GM23248 (cell line): ENCODE measurements around the gene SLC13A1. TPM values are rescaled to one million over a fixed set of nuclear protein-coding genes. Genes with fewer than 3 reads are reported as not detected.
A peak's percentile ranks its signal among the peaks of the same experiment; 100 is the strongest.

Source experiments
- DNase-seq: peaks from one replicate; pipeline ENCODE4 v3.0.0-alpha.2; 2015
- H2AFZ ChIP-seq: fragments of 200-600 bp; sonication (generic); 2 replicates; pipeline ENCODE4 v1.6.1; 2016; ENCODE audit warnings: antibody characterized with exemption
- H3F3A ChIP-seq: fragments of 200-600 bp; sonication (generic); 2 replicates; pipeline ENCODE4 v1.6.1; 2016; ENCODE audit warnings: mild to moderate bottlenecking, antibody characterized with exemption, mixed run types; ENCODE audit not compliant: insufficient read depth
- H3K27ac ChIP-seq: fragments of 200-600 bp; sonication (generic); 2 replicates; pipeline ENCODE4 v1.5.1; 2016; ENCODE audit warnings: mild to moderate bottlenecking
- H3K27me3 ChIP-seq: fragments of 200-600 bp; sonication (generic); replicated peaks from 2 replicates; pipeline ENCODE4 v1.6.1; 2016; ENCODE audit warnings: mild to moderate bottlenecking; ENCODE audit not compliant: insufficient read depth
- H3K36me3 ChIP-seq: fragments of 200-600 bp; sonication (generic); 2 replicates; pipeline ENCODE4 v1.6.1; 2016; ENCODE audit warnings: low read depth, mild to moderate bottlenecking
- H3K4me1 ChIP-seq: fragments of 200-600 bp; sonication (generic); 2 replicates; pipeline ENCODE4 v1.6.1; 2016; ENCODE audit warnings: mild to moderate bottlenecking; ENCODE audit not compliant: insufficient read depth
- H3K4me2 ChIP-seq: fragments of 200-600 bp; sonication (generic); one replicate; pipeline ENCODE4 v1.6.1; 2016; ENCODE audit warnings: mild to moderate bottlenecking; ENCODE audit not compliant: unreplicated experiment
- H3K4me3 ChIP-seq: fragments of 200-600 bp; sonication (generic); 2 replicates; pipeline ENCODE4 v1.5.1; 2016; ENCODE audit warnings: mild to moderate bottlenecking
- H3K79me2 ChIP-seq: fragments of 200-600 bp; sonication (generic); 2 replicates; pipeline ENCODE4 v1.6.1; 2016; ENCODE audit warnings: mild to moderate bottlenecking; ENCODE audit not compliant: insufficient read depth
- H3K9ac ChIP-seq: fragments of 200-600 bp; sonication (generic); 2 replicates; pipeline ENCODE4 v1.6.1; 2016; ENCODE audit warnings: mild to moderate bottlenecking
- H3K9me2 ChIP-seq: fragments of 200-600 bp; sonication (generic); 2 replicates; pipeline ENCODE4 v1.6.1; 2016; ENCODE audit warnings: mixed run types, mild to moderate bottlenecking, moderate library complexity; ENCODE audit not compliant: insufficient read depth
- H3K9me3 ChIP-seq: fragments of 200-600 bp; sonication (generic); one replicate; pipeline ENCODE4 v1.6.1; 2017; ENCODE audit warnings: low read depth
- H4K20me1 ChIP-seq: fragments of 200-600 bp; sonication (generic); 2 replicates; pipeline ENCODE4 v1.6.0; 2016; ENCODE audit not compliant: insufficient read depth
- EZH2 ChIP-seq: fragments of 200-600 bp; sonication (generic); IDR thresholded peaks from 2 replicates; pipeline ENCODE4 v1.6.1; 2018; ENCODE audit warnings: antibody characterized with exemption, mild to moderate bottlenecking; ENCODE audit not compliant: insufficient read depth, poor library complexity, severe bottlenecking
- EZH2phosphoT487 ChIP-seq: fragments of 200-600 bp; sonication (generic); IDR thresholded peaks from 2 replicates; pipeline ENCODE4 v1.6.1; 2018; ENCODE audit warnings: antibody characterized with exemption, moderate library complexity, mild to moderate bottlenecking, low read depth; ENCODE audit not compliant: insufficient read depth
- WGBS, 2 experiments: methylation state at CpG; one replicate each; pipeline ENCODE4 v1.1.6; 2015 to 2017; ENCODE audit warnings: low lambda C conversion rate in 2 of 2, low coverage in 1 of 2; ENCODE audit errors: missing lambda C conversion rate in 2 of 2; 5-methylcytosine and 5-hydroxymethylcytosine counted together
- in situ Hi-C: fragments of 300-500 bp; cut with MboI; formaldehyde crosslinking; loops from 2 replicates; pipeline ENCODE4 v1.15.0; 2020
- polyA plus RNA-seq: library from polyadenylated mRNA; unstranded; fragments of >200 nt; fragmentation: Nextera tagmentation; extraction: Ambion mirVana; gene quantifications from 2 replicates; pipeline ENCODE4 v1.2.1, GENCODE V29; 2016
- total RNA-seq: library from RNA; depleted of rRNA; stranded (reverse); fragments of >200 nt; shearing (Covaris generic); gene quantifications from 2 replicates; pipeline ENCODE4 v1.2.3, GENCODE V29; 2014

Gene SLC13A1
- total and polyA plus RNA-seq, 2 experiments from 2014 or later = not detected

DNA sequence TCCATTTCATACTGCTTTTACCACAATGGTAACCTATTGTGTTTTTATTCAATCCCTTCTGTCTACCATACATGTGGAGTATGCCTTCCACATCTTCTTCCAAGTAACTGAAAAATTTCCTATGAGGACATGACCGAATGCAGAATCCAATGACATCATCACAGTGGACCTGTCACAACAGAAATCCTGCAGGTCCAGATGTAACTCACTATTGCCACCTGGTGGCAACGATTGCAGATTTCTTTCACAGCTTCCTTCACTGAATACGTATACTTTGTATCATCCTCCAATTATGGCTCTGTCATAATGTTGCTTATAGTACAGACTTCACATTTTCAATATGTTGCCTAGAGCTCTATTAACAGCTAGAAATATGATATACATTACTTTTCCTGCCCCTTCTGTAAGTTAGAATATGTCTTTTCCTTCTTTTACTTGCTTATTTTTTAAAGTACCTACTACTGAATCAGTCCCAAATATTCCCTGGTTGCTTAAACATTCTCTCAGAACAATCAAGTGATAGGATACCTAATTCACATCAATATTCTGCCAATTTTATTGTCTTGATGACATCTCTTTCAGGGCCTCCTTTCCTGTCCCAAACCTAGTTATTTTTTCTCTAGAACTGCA lies 45.4 kb downstream of the SLC13A1 start:
- H2AFZ ChIP-seq = no peak overlapping the region
- no peaks in the 10 kb centered on the region for H3K4me1 ChIP-seq
- no peaks in the 10 kb centered on the region for H4K20me1 ChIP-seq
- peak; percentile 77 for DNase-seq
- no peak overlapping the region for H3K4me2 ChIP-seq
- no peak overlapping the region for H3K27ac ChIP-seq
- H3K4me3 ChIP-seq = no peak overlapping the region
- H3K9me3 ChIP-seq = no peaks in the 10 kb centered on the region
- H3K27me3 ChIP-seq = no peaks in the 10 kb centered on the region
- H3K9me2 ChIP-seq = no peaks in the 10 kb centered on the region
- no peak for TF ChIP-seq EZH2
- in situ Hi-C loops = no loop called here
- H3K79me2 ChIP-seq = no peaks in the 10 kb centered on the region
- H3K36me3 ChIP-seq = no peaks in the 10 kb centered on the region
- 9 to 10% methylated on average over 3 of the region's 3 CpGs for WGBS, 2 experiments
- H3F3A ChIP-seq = no peaks in the 10 kb centered on the region
- H3K9ac ChIP-seq = no peak overlapping the region

DNA sequence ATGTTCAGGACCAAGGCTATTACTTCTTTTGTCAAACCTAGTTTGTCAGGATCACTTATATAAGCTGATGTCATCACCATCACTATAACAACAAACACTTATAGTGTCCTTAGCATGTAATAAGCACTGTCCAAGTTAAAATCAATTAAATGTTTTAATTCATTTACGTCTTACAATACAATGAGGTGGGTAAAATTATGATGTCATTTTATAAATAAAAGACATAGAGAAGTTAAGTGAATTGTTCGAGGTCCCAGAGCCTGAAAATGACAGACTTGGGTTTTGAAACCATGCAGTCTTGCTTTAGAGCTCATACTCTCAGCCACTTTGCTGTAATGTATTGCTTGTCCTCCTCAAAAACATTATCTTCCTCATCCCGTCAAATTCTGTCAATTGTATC lies 48.3 kb downstream of the SLC13A1 start:
- no peaks in the 10 kb centered on the region for H3F3A ChIP-seq
- no peaks in the 10 kb centered on the region for H3K9me2 ChIP-seq
- no peak for TF ChIP-seq EZH2
- no peak for TF ChIP-seq EZH2phosphoT487
- no peaks in the 10 kb centered on the region for H3K4me1 ChIP-seq
- no peak overlapping the region for H3K9ac ChIP-seq
- no peaks in the 10 kb centered on the region for H3K36me3 ChIP-seq
- no peak overlapping the region for H2AFZ ChIP-seq
- no peaks in the 10 kb centered on the region for H4K20me1 ChIP-seq
- in situ Hi-C loops = no loop called here
- H3K79me2 ChIP-seq = no peaks in the 10 kb centered on the region
- no peak overlapping the region for H3K27ac ChIP-seq
- no peak for DNase-seq
- H3K27me3 ChIP-seq = no peaks in the 10 kb centered on the region
- no peak overlapping the region for H3K4me2 ChIP-seq
- no peak overlapping the region for H3K4me3 ChIP-seq
- no peaks in the 10 kb centered on the region for H3K9me3 ChIP-seq
- WGBS, 2 experiments = 14 to 16% methylated on average over 3 of the region's 3 CpGs

DNA sequence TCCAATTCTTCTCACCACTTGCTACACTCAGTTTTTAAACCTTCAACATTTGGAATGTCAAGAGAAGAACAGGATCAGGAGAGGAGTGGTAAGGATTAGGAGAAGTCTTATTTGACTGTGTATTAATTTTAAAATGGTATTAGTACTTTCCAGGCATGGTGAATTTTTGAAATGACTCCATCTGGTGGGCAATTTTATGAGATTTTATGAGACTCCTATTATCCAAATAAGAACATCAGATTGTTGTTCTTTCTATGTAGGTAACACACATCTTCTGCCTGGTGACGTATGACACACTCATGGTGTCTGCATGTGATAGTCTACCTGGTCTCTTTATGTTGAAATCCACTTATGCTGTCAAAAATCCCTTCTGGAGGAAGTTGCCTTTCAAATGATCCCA lies 51.0 kb downstream of the SLC13A1 start:
- Histone ChIP-seq H3K9me2 (no peaks in the 10 kb centered on the region), H3K4me3 (no peak overlapping the region), H2AFZ (no peak overlapping the region), H3K4me2 (no peak overlapping the region), H4K20me1 (no peaks in the 10 kb centered on the region), H3K27me3 (no peaks in the 10 kb centered on the region), H3K79me2 (no peaks in the 10 kb centered on the region), H3K9me3 (no peaks in the 10 kb centered on the region), H3F3A (no peaks in the 10 kb centered on the region), H3K27ac (no peak overlapping the region), H3K9ac (no peak overlapping the region), H3K36me3 (no peaks in the 10 kb centered on the region), H3K4me1 (no peaks in the 10 kb centered on the region)
- TF ChIP-seq EZH2 (no peak), EZH2phosphoT487 (no peak)
- WGBS, 2 experiments = 0 to 22% methylated on average over 1 of the region's 1 CpG
- in situ Hi-C loops = no loop called here
- DNase-seq = no peak

DNA sequence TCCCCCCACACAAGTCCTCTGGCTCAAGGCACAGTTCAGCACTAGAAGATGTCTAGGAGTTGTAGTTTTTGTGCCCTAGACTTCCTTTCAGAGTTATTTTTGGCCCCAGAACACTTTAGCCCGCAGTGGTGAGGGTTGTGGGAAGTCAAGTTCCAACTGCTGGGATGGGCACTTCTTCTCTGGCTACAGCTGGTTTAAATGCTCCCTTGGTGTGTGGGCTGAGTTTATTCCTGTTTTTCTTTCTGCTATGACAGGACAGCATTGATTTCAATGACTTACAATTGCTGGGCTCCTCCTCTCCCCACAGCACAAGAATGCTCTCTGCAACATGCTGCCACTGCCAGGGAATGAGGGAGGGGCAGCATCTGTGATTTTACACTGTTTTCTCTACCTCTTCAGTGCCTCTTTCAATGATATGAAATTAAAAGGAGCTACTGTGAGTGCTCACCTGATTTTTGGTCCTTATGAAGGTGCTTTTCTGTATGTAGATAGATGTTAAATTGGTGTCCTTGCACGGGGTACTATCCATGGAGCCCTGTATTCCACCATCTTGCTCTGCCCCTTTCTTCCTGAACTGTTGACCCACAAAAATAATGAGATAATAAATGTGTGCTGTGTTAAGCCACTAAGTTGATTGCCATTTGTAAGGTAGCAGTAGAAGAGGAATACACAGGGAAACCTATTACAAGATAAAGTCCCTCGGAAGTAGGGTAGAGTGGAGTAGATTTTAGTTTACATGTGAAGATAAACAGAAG lies 56.3 kb downstream of the SLC13A1 start:
- in situ Hi-C loops = no loop called here
- H3K9me2 ChIP-seq = no peaks in the 10 kb centered on the region
- TF ChIP-seq EZH2 (no peak), EZH2phosphoT487 (no peak)
- H3K9ac ChIP-seq = no peak overlapping the region
- no peak overlapping the region for H3K4me2 ChIP-seq
- no peak overlapping the region for H3K27ac ChIP-seq
- peaks cover 2% of the 10 kb centered on the region for H3K9me3 ChIP-seq
- H3K79me2 ChIP-seq = no peaks in the 10 kb centered on the region
- H3K36me3 ChIP-seq = no peaks in the 10 kb centered on the region
- DNase-seq = no peak
- no peak overlapping the region for H3K4me3 ChIP-seq
- H3K4me1 ChIP-seq = no peaks in the 10 kb centered on the region
- no peaks in the 10 kb centered on the region for H3F3A ChIP-seq
- 11 to 15% methylated on average over 3 of the region's 3 CpGs for WGBS, 2 experiments
- H3K27me3 ChIP-seq = no peaks in the 10 kb centered on the region
- H2AFZ ChIP-seq = no peak overlapping the region
- no peaks in the 10 kb centered on the region for H4K20me1 ChIP-seq

DNA sequence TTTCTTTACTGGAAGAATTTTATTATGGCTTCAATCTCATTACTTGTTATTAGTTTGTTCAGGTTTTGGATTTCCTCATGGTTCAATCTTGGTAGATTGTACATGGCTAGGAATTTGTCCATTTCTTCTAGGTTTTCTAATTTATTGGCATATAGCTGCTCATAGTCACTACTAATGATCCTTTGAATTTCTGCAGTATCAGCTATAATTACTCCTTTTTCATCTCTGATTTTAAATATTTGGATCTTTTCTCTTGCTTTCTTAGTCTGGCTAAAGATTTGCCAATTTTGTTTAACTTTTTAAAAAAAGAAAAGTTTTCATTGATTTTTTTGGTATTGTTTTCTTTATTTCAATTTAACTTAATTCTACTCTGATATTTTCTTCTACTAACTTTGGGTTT lies 59.2 kb downstream of the SLC13A1 start:
- no peak for DNase-seq
- Histone ChIP-seq H2AFZ (no peak overlapping the region), H3K9ac (no peak overlapping the region), H3K36me3 (no peaks in the 10 kb centered on the region), H3K4me3 (no peak overlapping the region), H3K4me2 (no peak overlapping the region), H3K27ac (no peak overlapping the region), H3K9me3 (peaks cover 2% of the 10 kb centered on the region), H3K4me1 (no peaks in the 10 kb centered on the region), H3F3A (no peaks in the 10 kb centered on the region), H3K79me2 (no peaks in the 10 kb centered on the region), H3K9me2 (no peaks in the 10 kb centered on the region), H3K27me3 (no peaks in the 10 kb centered on the region), H4K20me1 (no peaks in the 10 kb centered on the region)
- no peak for TF ChIP-seq EZH2phosphoT487
- no peak for TF ChIP-seq EZH2
- in situ Hi-C loops = no loop called here
